ENCODE results near the gene USP22.

USP22 gene

DNA sequence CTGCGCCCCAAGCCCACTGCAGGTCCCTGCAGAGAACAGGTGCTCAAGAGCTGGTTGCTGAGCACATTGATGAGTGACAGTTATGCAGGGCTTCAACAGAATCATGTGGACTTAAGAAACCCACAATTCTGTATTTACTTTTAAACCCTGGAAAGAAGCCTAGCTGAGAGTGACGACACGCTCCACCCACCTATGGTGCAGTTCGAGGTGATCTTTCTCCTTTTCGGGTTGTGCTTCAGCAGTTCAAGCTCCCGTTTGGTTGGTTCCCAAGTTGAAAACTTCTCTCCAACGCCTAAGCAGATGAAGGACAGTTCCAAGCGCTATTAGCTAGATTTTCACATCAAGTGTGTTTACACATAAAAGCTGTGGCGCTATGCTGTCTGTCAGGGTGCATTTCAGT, 23.9 kb downstream of the USP22 start:
- DNase-seq = no peak

DNA sequence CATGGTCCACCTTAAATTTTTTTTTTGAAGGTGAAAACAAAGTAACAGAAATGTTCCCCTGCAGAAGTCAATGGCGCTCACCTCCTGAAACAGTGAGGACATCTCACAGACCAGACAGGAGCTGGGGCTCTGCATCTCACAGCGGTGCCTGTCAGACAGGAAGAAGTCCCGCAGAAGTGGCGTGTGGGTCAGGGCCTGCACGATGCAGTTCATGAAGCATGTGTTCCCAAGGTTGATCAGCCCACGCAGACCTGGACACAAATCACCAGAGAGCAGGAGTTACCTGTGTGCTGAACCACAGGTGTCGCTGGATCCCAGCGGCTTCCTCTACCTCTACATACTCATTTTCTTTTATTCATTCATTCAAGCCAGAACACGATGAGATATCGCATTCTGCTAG, 24.9 kb downstream of the USP22 start:
- no peak for DNase-seq

DNA sequence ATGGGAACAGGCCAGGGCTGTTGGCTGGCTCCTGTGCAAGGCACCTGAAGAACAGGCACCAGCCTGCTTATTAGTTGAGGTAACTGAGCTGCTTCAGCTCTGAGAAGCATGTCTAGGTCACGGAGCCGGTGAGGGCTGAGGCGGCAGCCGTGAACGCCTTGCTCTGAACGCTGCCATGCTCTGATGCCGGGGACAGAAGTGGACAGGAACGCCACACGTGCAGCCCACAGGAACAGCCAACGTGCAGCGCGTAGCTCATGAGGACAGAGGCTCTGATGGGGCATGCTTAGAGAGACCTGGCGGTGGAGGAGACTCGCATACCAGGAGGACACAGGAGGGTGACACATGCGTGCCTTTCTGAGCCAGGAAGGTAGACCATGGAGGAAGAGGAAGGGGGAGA, 25.6 kb downstream of the USP22 start:
- DNase-seq = no peak

DNA sequence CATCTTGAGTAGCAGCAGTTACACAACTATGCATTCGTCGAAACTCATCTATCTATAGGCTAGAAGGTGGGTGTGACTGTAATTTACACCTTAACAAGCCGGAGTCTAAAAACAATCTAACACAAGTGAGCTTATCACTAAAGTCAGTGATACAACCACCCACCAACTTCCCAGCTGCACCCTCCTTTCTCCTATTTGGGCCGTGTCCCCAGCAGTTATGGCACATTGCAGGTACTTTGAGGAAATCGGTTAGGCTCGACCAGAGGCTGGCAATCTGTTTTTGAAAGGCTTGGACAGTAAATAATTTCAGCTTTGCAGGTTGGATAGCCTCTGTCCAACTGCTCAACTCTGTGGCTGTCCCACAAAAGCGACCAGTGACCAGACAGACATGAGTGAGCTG, 26.0 kb downstream of the USP22 start:
- no peak for DNase-seq

DNA sequence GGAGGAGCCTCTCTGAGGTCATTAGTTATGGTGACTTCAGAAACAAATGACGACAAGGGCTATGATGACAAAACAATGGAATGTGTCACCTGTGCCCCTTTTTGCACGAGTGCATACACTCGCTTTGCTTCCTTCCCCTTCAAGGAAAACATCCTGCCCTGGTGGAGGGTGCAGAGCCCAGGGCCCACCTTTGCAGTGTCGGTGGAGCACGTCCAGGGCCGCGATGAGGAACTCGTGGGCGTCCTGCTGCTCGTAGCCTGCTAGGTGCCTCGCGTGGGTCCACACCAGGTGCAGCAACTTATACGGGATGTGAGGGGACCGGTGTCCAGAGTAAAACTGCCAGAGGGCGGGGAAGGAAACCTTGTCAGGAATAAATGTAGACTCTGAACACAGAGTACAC, 27.2 kb downstream of the USP22 start:
- no peak for DNase-seq

DNA sequence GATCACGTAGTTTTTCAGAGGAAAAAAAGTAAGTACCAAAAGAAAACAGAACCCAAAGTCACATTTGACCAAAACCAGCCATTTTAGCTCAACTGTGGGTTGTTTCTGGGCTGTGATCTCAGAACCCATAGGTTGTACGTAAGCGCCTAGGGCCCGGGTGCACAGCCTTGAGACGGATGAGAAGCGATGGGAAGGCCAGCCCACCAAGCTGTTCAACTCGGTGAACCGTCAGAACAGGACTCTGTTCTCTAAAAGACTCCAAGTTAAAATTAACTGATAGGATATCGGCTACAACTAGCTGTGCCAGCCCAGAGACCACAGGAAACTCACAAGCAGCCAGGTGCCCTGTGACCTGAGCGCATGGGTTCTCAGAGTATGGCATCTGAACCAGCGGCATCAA, 28.3 kb downstream of the USP22 start:
- no peak for DNase-seq

DNA sequence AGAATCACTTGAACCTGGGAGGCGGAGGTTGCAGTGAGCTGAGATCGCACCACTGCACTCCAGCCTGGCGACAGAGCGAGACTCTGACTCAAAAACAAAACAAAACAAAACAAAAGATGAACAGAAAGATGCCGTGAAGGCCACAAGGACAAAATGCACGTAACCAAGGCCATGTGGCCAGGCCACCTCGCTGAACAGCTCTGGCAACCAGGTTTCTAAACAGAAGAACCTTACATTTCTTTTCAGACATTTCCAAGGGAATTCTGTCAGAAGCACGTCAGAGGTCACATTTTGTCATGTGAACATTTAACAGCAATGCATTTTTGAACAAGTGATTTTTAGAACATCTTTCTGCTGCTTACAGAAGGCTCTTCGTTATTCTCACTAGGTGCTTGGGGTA, 28.8 kb downstream of the USP22 start:
- no peak for DNase-seq

DNA sequence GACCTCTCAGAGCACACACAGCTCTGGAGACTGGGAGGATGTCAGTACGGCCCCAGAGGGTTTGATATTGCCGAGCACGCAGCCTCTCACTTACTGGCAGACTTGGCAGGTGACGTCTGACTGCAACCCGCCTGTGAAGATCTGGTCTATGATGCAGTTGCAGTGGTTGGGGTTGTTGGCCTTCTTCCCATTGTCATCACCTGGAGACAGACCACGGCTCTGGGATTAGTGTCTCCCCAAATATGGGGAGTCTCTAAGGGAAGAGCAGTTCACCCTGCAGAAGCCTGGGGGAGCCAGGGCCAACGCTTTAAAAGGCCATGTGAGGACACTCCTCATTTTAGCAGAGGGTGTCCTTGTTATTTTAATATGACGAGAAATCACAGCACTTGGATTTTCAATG, 30.1 kb downstream of the USP22 start:
- DNase-seq = no peak

DNA sequence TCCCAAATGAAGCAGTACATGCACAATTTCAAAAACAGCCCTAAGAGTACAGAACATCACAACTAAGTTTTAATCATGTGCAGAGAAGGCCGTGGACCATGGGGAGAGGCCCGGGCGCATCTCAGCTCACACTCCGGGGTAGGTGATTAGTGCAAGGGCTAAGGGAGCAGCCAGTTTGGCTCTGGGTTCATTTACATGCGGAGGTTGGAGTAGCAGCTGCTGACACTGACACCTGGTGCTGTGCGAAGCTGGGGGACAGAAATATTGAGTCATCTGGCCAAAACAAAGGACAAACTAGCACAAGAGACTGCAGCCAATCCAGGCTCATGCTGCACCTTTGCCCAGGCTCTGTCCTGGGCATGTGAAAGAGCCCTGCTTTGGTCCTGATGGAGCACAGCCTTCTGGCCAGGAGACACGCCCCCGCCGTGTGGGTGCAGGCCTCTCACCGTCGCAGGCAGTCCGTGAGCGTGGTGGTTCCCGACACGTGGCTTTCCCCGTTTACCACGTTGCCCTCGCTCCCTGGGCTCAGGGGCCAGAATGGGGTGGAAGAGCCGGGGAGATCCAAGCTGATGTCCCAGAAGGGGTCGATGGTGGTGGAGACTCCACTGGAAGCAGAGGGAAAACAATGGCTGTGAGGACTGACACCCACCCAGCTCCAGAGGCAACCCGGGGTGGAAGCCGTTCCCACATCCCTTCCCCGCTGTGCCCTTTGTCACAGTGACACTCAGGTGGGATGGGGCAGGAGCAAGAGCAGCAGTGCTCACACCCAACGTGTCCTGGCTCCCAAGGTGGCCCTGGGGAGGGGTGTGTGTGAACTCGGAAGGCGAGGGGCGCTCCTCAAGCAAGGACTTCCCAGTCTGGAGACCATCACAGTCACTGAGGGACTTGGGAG, 31.9 kb downstream of the USP22 start:
- no peak for DNase-seq

DNA sequence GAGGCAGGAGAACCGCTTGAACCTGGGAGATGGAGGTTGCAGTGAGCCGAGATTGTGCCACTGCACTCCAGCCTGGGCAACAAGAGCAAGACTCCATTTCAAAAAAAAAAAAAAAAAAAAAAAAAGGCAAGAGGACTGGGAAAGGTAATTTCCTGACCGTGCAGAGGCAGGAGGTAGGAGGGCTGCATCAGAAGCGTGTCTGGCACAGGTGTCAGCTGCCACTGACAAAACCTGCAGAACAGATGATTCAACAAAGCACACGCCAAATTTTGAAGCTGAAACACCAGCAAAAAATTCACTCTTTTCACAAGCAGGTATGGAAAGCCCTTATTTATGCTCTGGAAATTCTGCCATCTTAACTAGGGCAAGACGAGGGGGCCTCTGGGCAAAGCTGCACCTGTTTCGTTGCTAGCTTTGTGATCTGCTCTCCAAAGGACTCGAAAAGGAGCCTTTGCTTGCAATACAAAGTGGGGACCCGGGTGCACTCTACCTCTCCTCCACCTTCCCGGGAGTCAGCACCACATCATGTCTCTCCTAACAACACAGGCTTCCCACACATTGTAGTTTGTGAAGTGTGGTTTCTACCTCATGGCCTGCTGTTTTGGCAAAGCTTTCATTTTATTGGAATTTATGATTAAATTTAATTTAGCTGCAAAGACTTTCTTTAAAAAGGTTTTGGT, 33.7 kb downstream of the USP22 start:
- no peak for DNase-seq

DNA sequence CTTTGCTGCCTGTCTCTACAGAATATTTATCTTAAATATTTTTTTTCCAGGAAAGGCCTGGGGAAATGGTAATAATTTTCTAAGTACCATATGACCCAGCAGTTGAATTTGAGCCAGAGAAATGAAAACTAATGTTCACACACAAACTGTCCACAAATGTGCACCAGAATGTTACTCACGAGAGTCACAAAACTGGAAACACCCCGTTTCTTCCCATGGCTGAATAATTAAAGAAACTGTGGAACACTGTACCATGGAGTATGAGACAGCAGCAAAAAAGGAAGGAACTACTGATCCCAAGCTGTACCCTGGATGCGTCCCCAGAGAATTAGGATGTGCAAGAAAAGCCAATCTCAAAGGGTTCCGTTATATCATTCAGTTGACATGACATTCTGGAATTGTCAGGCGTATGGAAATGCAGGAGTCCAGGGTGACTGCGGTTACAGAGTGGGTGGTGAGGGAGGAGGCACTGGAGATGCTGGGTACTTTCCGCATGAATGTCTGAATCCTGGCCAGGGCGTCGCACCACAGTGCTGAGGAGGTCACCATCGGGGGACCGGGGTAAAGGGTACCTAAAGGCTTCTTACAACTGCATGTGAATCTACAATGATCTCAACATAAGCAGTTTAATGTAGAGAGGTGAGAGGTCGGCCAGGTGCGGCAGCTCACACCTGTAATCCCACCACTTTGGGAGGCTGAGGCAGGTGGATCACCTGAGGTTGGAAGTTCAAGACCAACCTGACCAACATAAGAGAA, 34.5 kb downstream of the USP22 start:
- DNase-seq = no peak

DNA sequence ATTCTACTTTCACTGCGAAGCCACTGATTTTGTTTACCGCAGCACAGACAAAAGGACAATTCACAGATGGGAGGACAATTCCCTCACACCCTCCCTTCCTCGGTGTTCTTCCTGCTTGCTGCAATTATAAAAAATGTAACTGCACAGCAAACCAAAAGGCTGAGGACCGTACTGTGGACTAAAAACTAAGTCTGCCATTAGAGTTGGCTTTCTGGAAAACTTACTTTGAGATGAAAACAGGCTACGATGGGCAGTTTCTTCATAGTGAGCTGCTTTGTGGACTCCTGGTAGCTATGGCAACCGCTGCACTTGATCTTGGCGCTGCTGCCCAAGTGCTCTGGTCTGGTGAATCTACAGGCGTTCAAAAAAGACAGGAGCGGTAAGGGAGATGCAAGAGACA, 35.2 kb downstream of the USP22 start:
- no peak for DNase-seq

DNA sequence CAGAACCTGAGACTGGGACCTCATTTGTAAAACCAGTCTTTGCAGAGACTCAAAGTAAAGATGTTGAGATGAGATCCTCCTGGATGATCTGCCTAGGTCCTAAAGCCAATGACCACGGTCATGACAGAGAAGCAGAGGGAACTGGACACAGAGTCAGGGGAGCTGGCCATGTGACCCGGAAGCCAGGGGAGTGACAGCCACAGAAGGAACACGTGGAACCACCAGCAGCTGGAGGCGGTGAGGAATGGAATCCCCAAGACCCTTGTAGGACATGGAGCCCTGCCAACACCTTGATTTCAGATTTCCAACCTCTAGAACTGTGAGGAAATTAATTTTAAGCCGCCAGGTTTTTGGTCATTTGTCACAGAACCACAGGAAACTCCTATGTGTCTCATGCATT, 37.0 kb downstream of the USP22 start:
- no peak for DNase-seq

DNA sequence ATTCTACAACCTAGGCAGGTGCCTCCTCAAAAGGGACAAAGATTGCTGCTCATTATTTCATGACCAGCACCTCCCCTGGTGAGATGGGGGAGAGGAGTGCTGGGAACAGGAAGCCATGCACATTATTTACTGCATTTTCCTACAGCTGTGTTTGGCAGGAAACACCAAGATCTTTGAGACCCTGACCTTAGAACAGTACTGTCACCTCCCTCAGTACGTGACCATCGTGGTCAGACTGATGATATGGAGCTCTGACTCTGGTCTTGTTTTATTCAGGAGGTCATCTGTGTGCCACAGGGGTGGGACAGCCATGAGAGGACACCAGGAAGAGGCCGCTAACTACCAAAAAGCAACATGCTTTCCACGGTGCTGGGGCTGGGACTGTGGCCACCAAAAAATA, 37.4 kb downstream of the USP22 start:
- no peak for DNase-seq

DNA sequence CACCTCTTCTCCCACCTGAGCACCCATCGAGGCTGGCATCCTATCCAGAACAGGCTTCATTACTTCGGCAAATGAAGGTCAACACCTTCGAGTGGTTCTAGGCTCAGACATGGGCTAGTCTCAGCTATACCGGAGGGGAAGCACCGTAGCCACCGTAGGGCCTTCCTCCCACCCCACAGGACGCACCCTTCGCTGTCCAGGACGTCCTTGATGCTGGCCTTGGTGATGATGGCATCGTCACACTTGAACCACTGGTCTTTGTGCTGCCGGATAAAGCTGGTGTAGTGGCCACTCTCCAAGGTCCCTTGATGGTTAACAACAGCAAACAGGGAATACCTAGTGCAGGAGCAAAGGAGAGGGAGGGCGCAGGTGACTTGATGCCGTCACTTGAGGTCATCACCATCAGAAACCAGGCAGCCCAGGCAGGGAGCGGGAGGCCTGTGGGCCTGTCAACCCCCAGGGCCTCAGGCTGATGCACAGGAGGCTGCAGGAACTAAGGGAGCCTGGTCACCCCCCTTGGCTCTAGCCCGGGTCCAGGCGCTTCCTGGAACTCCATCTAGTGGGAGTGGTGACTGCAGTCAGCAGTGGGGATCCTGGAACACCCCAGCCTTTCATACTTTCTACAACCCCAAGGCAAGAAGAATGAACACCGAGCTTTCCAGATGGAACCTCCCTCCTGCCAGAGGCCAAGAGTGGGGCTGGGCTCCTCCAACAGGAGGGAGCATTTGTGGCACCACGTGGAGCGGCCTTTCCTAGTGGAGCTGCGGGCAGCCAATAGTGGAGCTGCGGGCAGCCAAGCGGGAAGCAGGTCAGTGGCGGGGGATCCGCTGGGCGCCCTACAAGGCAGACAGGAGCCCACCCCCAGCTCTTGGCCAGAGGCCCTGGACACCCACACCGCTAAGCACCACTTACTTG, 38.5 kb downstream of the USP22 start:
- no peak for DNase-seq

DNA sequence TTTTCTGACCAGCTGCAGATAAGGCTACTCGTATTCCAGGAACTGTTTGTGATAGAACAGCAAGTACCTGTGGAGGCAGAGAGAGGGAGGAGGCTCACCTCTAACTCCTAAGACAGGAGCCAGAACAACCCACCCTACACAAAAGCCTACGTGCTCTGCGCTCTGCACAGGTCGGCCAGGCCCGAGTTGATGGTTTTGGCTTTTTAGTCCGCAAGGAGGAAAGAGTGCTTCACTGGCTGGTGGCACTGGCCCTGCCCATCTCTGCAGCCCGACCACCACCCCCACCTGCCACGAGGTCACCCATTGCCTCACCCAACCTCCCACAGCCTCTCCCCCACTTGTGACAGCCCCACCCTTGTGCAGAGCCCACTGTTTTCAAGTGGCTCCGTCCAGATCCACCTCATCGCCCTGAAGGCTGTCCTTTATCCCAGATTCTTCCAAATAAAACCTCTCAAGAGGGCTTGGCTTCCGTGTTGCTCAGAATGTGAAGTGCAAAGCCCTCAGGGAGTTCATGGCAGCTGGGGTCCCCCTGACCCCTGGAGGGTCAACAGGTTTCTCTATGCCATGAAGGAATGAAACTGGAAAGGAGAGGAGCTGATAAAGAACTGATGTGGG, 39.7 kb downstream of the USP22 start:
- DNase-seq = no peak

DNA sequence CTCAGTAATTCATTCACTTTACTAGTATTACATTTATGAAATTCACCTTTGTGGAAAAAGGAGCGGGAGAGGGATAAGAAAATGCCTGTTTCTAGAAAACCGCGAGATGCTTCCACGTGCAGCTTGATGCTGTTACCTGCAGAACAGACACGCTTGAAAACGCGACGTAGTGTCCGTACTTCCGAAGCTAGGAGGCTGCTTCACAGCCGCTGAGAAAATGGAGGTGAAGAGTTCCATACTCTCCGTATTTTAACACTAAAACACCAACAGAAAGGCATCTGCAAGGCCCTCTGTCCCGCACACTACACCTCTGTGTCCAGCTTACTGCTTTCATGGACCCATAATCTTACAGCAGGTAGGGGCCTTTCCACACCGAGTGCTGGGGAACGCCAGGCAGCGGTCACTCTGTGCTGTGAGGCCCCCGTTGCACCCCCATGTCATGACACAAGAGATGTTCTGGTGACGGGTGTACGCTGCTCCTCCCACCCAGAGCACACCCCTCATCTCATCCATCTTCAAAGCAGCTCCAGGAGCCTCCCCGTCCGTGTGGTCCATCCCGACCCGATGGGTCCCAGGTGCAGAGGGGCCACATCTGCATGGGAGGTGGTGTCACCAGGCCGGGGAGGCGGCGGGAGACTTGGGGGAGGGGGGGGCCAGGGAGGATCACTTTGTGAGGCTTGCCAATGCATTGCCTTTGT, 40.4 kb downstream of the USP22 start:
- DNase-seq = no peak

DNA sequence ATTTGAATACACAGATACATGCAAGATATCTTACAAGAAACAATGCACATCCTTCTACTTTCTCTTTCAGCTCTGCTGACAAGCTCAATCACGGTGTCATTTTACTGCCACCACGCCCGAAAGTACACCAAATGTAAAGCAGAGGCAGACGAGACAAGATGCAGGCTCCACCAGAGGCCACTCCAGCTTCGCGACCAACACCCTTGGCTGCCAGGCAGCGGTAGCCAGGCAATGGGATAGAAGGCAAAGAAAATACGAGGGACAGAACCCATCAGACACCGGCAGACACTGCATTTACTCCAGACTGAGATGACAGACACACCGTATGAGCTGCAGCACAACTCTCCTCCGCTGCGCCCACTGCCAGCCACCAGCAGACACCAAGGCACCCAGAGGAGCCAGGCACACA, 41.0 kb downstream of the USP22 start:
- no peak for DNase-seq

DNA sequence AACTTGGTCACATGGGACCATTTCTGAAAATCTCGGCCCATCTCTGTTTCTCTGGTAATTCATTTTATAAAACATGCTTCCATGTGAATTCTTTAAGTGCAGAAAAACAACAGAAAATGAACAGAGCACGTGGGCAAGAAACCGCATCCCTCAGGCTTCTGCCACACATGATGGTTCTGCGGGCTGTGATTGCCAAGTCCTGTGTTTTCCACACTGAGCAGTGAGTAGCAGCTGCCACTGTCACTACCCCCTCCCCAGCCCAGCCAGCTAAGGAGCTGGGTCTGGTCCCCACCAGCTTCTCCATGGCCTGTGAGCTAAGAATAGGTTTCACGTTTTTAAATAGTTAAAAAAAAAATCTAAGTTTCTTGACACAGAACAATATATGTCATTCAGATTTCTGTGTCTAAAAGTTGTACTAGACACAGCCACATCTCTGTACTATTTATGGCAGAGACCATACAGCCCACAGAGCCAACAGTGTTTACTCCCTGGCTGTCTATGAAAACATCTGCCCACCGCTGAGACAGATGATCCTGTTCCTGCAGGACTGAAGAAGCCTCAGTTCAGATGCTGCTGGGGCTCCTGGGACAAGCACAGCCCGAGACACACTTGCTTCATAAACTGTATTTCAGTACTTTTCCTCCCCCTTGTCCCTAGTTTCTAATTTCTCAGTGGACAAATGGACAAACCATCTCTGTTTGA, 41.5 kb downstream of the USP22 start:
- no peak for DNase-seq

DNA sequence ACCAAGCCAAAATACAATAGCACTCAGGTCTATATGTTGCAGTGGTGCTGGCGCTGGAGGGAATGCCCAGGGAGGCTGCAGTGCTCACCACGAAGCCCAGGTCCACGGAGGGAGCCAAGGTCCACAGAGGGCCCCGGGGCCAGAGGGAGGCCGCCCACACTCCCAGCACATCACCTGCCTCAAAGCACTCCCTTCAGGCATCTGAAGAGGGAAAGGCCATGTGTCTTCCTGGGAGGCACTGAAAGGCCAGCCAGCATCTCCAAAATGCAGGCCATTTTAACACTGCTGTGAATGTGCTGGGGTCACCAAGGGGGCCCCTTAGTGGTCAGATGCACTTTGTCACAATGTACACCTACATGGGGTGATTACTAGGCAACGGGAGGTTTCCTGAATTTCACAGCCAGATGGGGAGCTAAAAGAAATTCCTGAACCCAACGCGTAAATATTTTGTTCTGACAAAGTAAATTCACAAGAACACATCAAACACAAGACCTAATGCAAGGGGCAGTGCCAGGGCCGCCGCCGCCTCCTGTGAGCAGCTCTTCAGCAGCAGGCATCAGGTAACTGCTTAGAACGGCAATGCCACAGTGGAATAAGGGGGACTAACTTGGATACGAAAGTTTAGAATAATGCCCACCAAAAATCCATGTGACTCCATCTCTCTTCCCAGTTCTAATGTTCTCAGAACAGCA, 42.8 kb downstream of the USP22 start:
- DNase-seq = no peak

Measured in NK-92 treated with Interleukin-12 subunit alpha and Interleukin-12 subunit beta, amount 100 ng/mL, for 24 hours (cell line).